Right cardiac atrium (tissue), 5 donors: ENCODE measurements around the gene ROPN1. TPM values are rescaled to one million over a fixed set of nuclear protein-coding genes. Genes with fewer than 3 reads are reported as not detected.

Experiments
- ATAC-seq, 2 donors: fragments of 200-7000 bp; cut with Tn5 transposase; one replicate each; pipeline versions ENCODE4 v1.8.0 to v1.9.1; 2020; ENCODE audit warnings: moderate library complexity in 2 of 2, mild to moderate bottlenecking in 1 of 2
- DNase-seq, 3 donors: peaks; one replicate each; pipeline ENCODE4 v3.0.0-alpha.2; 2020
- H3K27ac ChIP-seq: one replicate; pipeline ENCODE4 v1.5.1; 2013; ENCODE audit warnings: mild to moderate bottlenecking, low read length, control low read depth, moderate library complexity
- H3K27me3 ChIP-seq: one replicate; pipeline ENCODE4 v1.6.1; 2013; ENCODE audit not compliant: control insufficient read depth, insufficient read depth
- H3K4me1 ChIP-seq: one replicate; pipeline ENCODE4 v1.6.1; 2013; ENCODE audit warnings: low read length; ENCODE audit not compliant: control insufficient read depth, insufficient read depth
- H3K4me3 ChIP-seq: one replicate; pipeline ENCODE4 v1.5.1; 2013; ENCODE audit warnings: low read length, control low read depth
- H3K9me3 ChIP-seq: one replicate; pipeline ENCODE4 v1.6.1; 2013; ENCODE audit warnings: low read length; ENCODE audit not compliant: control insufficient read depth
- WGBS: extraction: QIAGEN DNeasy Blood & Tissue Kit; methylation state at CpG from one replicate; pipeline ENCODE4 v1.1.7; 2013; 5-methylcytosine and 5-hydroxymethylcytosine counted together
- intact Hi-C, 4 donors: fragments of 100-400 bp; cut with DNase I; formaldehyde crosslinking; loops; one replicate each; pipeline versions ENCODE4 v1.11.0 to v1.14.0; 2022 to 2023
- polyA plus RNA-seq: library from polyadenylated mRNA; stranded (reverse); fragments of 200-250 nt; gene quantifications from one replicate; pipeline ENCODE4 v1.2.3, GENCODE V29; 2013
- total RNA-seq, 4 donors: library from RNA; stranded (reverse); fragmentation: NEBNext Ultra II Directional; extraction: Animal tissue kit (Norgen Biotek cat#: 25700); gene quantifications; one replicate each; pipeline ENCODE4 v1.2.1, GENCODE V29; 2021
- donor health status: healthy with polysubstance abuse.
- donor health status: DM: no; HTN: yes; CAD: no.
- donor health status: DM: no; HTN: no; CAD: no.
- donor health status: DM: no; HTN: yes; CAD: no; lungs with severe emphysema.
- donor health status: DM: yes; HTN: yes; CAD: no.

Gene ROPN1
- total and polyA plus RNA-seq, 5 donors = 0.36 to 2.0 (median 0.86) TPM

- intact Hi-C loops = no loop called here
- H3K9me3 ChIP-seq = no peaks in the 10 kb centered on the region
- H3K27ac ChIP-seq = no peak overlapping the region
- H3K27me3 ChIP-seq = no peaks in the 10 kb centered on the region
- no peaks in the 10 kb centered on the region for H3K4me1 ChIP-seq
- DNase-seq = no peak
- H3K4me3 ChIP-seq = no peak overlapping the region
- ATAC-seq = no peak
These were observed 44.4 kb downstream of the ROPN1 start for GRCh38 chr3:123947482-123947881.

GRCh38 chr3:123941542-123941941 lies 50.4 kb downstream of the ROPN1 start:
- intact Hi-C loops = no loop called here
- Histone ChIP-seq H3K27ac (no peak overlapping the region), H3K4me1 (no peaks in the 10 kb centered on the region), H3K4me3 (no peak overlapping the region), H3K27me3 (no peaks in the 10 kb centered on the region), H3K9me3 (no peaks in the 10 kb centered on the region)
- WGBS = 90% methylated on average over 1 of the region's 1 CpG
- no peak for ATAC-seq
- DNase-seq = no peak

- intact Hi-C loops = no loop called here
- no peak overlapping the region for H3K27ac ChIP-seq
- no peaks in the 10 kb centered on the region for H3K9me3 ChIP-seq
- H3K4me3 ChIP-seq = no peak overlapping the region
- DNase-seq = no peak
- ATAC-seq = no peak
- no peaks in the 10 kb centered on the region for H3K4me1 ChIP-seq
- WGBS = 51% methylated on average over 2 of the region's 2 CpGs
- H3K27me3 ChIP-seq = no peaks in the 10 kb centered on the region
These were observed 50.8 kb downstream of the ROPN1 start for GRCh38 chr3:123941121-123941520.

GRCh38 chr3:123939706-123940105 lies 52.2 kb downstream of the ROPN1 start:
- no peaks in the 10 kb centered on the region for H3K9me3 ChIP-seq
- WGBS = 88% methylated on average over 2 of the region's 2 CpGs
- ATAC-seq (no peak), DNase-seq (no peak)
- intact Hi-C loops = no loop called here
- no peaks in the 10 kb centered on the region for H3K4me1 ChIP-seq
- H3K27me3 ChIP-seq = no peaks in the 10 kb centered on the region
- no peak overlapping the region for H3K4me3 ChIP-seq
- H3K27ac ChIP-seq = no peak overlapping the region

GRCh38 chr3:123936400-123936799 lies 55.5 kb downstream of the ROPN1 start:
- Histone ChIP-seq H3K9me3 (no peaks in the 10 kb centered on the region), H3K27me3 (no peaks in the 10 kb centered on the region), H3K4me3 (no peak overlapping the region), H3K4me1 (no peaks in the 10 kb centered on the region), H3K27ac (no peak overlapping the region)
- no peak for DNase-seq
- WGBS = 84% methylated on average over 2 of the region's 2 CpGs
- ATAC-seq = no peak
- intact Hi-C loops = no loop called here

GRCh38 chr3:123935830-123936229 lies 56.1 kb downstream of the ROPN1 start:
- no peak for ATAC-seq
- intact Hi-C loops = no loop called here
- H3K27ac ChIP-seq = no peak overlapping the region

GRCh38 chr3:123934250-123934649 lies 57.7 kb downstream of the ROPN1 start:
- no peak for ATAC-seq
- H3K27me3 ChIP-seq = no peaks in the 10 kb centered on the region
- H3K27ac ChIP-seq = no peak overlapping the region
- H3K9me3 ChIP-seq = no peaks in the 10 kb centered on the region
- H3K4me1 ChIP-seq = no peaks in the 10 kb centered on the region
- intact Hi-C loops = no loop called here
- H3K4me3 ChIP-seq = no peak overlapping the region
- DNase-seq = no peak
- WGBS = 86% methylated on average over 2 of the region's 2 CpGs

More at GRCh38 chr3:123935830-123936229, 56.1 kb downstream of the ROPN1 start:
- H3K4me3 ChIP-seq = no peak overlapping the region
- no peaks in the 10 kb centered on the region for H3K4me1 ChIP-seq
- DNase-seq = no peak
- H3K9me3 ChIP-seq = no peaks in the 10 kb centered on the region
- H3K27me3 ChIP-seq = no peaks in the 10 kb centered on the region

- no peaks in the 10 kb centered on the region for H3K27me3 ChIP-seq
- no peak for ATAC-seq
- DNase-seq = no peak
- H3K4me1 ChIP-seq = no peaks in the 10 kb centered on the region
- H3K27ac ChIP-seq = no peak overlapping the region
- H3K9me3 ChIP-seq = no peaks in the 10 kb centered on the region
- H3K4me3 ChIP-seq = no peak overlapping the region
- intact Hi-C loops = no loop called here
These were observed 61.5 kb downstream of the ROPN1 start for GRCh38 chr3:123930445-123930844.

- Histone ChIP-seq H3K9me3 (no peaks in the 10 kb centered on the region), H3K27me3 (no peaks in the 10 kb centered on the region), H3K27ac (no peak overlapping the region), H3K4me3 (no peak overlapping the region), H3K4me1 (no peaks in the 10 kb centered on the region)
- ATAC-seq = no peak
- WGBS = 96% methylated on average over 9 of the region's 9 CpGs
- intact Hi-C loops = no loop called here
- no peak for DNase-seq
These were observed 62.6 kb downstream of the ROPN1 start for GRCh38 chr3:123929325-123929724.

- no peaks in the 10 kb centered on the region for H3K9me3 ChIP-seq
- H3K4me3 ChIP-seq = no peak overlapping the region
- no peak overlapping the region for H3K27ac ChIP-seq
- no peak for ATAC-seq
- H3K4me1 ChIP-seq = no peaks in the 10 kb centered on the region
- intact Hi-C loops = no loop called here
- DNase-seq = no peak
- no peaks in the 10 kb centered on the region for H3K27me3 ChIP-seq
These were observed 65.5 kb downstream of the ROPN1 start for GRCh38 chr3:123926396-123926795.

GRCh38 chr3:123920868-123921267 lies 71.1 kb downstream of the ROPN1 start:
- no peak overlapping the region for H3K27ac ChIP-seq
- no peaks in the 10 kb centered on the region for H3K9me3 ChIP-seq
- no peaks in the 10 kb centered on the region for H3K27me3 ChIP-seq
- DNase-seq = no peak
- no peak overlapping the region for H3K4me3 ChIP-seq
- no peaks in the 10 kb centered on the region for H3K4me1 ChIP-seq
- no peak for ATAC-seq
- intact Hi-C loops = no loop called here

GRCh38 chr3:123920383-123920782 lies 71.5 kb downstream of the ROPN1 start:
- Histone ChIP-seq H3K4me1 (no peaks in the 10 kb centered on the region), H3K4me3 (peak overlapping the region; percentile 10), H3K27ac (no peak overlapping the region), H3K9me3 (no peaks in the 10 kb centered on the region), H3K27me3 (no peaks in the 10 kb centered on the region)
- DNase-seq (no peak), ATAC-seq (no peak)
- intact Hi-C loops = no loop called here
- WGBS = 100% methylated on average over 1 of the region's 1 CpG
